HEK293 (cell line): ENCODE measurements around the gene COPE.

Experiments used
- CTCF ChIA-PET: fragments of 350-600 bp; formaldehyde crosslinking; extraction: SDS; loops from one replicate; lab custom pipeline; 2021; ENCODE audit warnings: antibody characterized with exemption; lab: Yijun Ruan, JAX
- POLR2A ChIA-PET: fragments of 300-600 bp; formaldehyde crosslinking; extraction: SDS; loops from one replicate; lab custom pipeline; 2020; ENCODE audit warnings: antibody characterized with exemption, inconsistent platforms; lab: Yijun Ruan, JAX
- H3K27ac ChIP-seq: fragments of 200-500 bp; sonication (Bioruptor generic); 2 replicates; pipeline ENCODE4 v1.5.1; 2014; ENCODE audit warnings: low read depth, low read length, control low read depth, inconsistent platforms; ENCODE audit errors: extremely low read depth
- H3K36me3 ChIP-seq, 2 experiments: fragments of 200-500 bp in 1 of 2; sonication (Bioruptor generic) in 1 of 2; 1 replicate in 1 of 2; 2 replicates in 1 of 2; pipeline ENCODE4 v1.5.1; 2014 to 2017; ENCODE audit warnings: inconsistent platforms in 2 of 2, low read length in 2 of 2; ENCODE audit not compliant: control insufficient read depth in 2 of 2, insufficient read depth in 1 of 2
- H3K4me1 ChIP-seq: fragments of 200-500 bp; sonication (Bioruptor generic); 2 replicates; pipeline ENCODE4 v1.5.1; 2014; ENCODE audit warnings: mild to moderate bottlenecking, low read length, inconsistent platforms; ENCODE audit not compliant: control insufficient read depth, insufficient read depth
- H3K4me3 ChIP-seq: 2 replicates; pipeline ENCODE4 v1.5.1; 2011; ENCODE audit warnings: low read depth, mild to moderate bottlenecking, control low read depth, low read length, moderate library complexity
- H3K9me3 ChIP-seq: fragments of 200-500 bp; sonication (Bioruptor generic); 2 replicates; pipeline ENCODE4 v1.5.1; 2014; ENCODE audit warnings: low read depth, low read length, inconsistent platforms; ENCODE audit not compliant: control insufficient read depth, insufficient read depth
- BCL6B ChIP-seq: fragments of 450-650 bp; formaldehyde crosslinking; IDR thresholded peaks from 2 replicates; pipeline ENCODE4 v1.5.1; 2017; ENCODE audit warnings: missing biosample characterization, missing genetic modification characterization
- OSR2 ChIP-seq: fragments of 450-650 bp; formaldehyde crosslinking; IDR thresholded peaks from 2 replicates; pipeline ENCODE4 v1.5.1; 2016; ENCODE audit warnings: missing biosample characterization, missing genetic modification characterization
- PRDM2 ChIP-seq: fragments of 450-650 bp; formaldehyde crosslinking; IDR thresholded peaks from 2 replicates; pipeline ENCODE4 v1.5.1; 2016; ENCODE audit warnings: missing biosample characterization, missing genetic modification characterization, borderline replicate concordance
- YY2 ChIP-seq: fragments of 450-650 bp; formaldehyde crosslinking; IDR thresholded peaks from 2 replicates; pipeline ENCODE4 v1.5.1; 2016; ENCODE audit warnings: missing biosample characterization, missing genetic modification characterization
- ZNF211 ChIP-seq: fragments of 450-650 bp; formaldehyde crosslinking; IDR thresholded peaks from 2 replicates; pipeline ENCODE4 v1.5.1; 2016; ENCODE audit warnings: low read depth, missing biosample characterization, missing genetic modification characterization
- ZNF391 ChIP-seq: fragments of 450-650 bp; formaldehyde crosslinking; IDR thresholded peaks from 2 replicates; pipeline ENCODE4 v1.5.1; 2016; ENCODE audit warnings: low read depth, missing biosample characterization, missing genetic modification characterization, borderline replicate concordance
- ZNF433 ChIP-seq: fragments of 450-650 bp; formaldehyde crosslinking; IDR thresholded peaks from 2 replicates; pipeline ENCODE4 v1.5.1; 2016; ENCODE audit warnings: missing biosample characterization, missing genetic modification characterization, low read depth
- ZNF704 ChIP-seq: fragments of 450-650 bp; formaldehyde crosslinking; IDR thresholded peaks from 2 replicates; pipeline ENCODE4 v1.5.1; 2016; ENCODE audit warnings: missing biosample characterization, missing genetic modification characterization
- TF ChIP-seq, protein P1 (sequence below): fragments of 450-650 bp; formaldehyde crosslinking; IDR thresholded peaks from 2 replicates; pipeline ENCODE4 v1.5.1; 2016; ENCODE audit warnings: missing biosample characterization, missing genetic modification characterization
- TF ChIP-seq, protein P2 (sequence below): fragments of 450-650 bp; formaldehyde crosslinking; IDR thresholded peaks from 2 replicates; pipeline ENCODE4 v1.5.1; 2016; ENCODE audit warnings: missing biosample characterization, missing genetic modification characterization

Gene COPE

GRCh38 chr19:18860302-18860700, 58.9 kb downstream of the COPE start (continued):
- TF ChIP-seq ZNF433 (tag by site-specific recombination): no peak
- TF ChIP-seq ZNF211 (tag by site-specific recombination): no peak
- TF ChIP-seq, protein P1, sequence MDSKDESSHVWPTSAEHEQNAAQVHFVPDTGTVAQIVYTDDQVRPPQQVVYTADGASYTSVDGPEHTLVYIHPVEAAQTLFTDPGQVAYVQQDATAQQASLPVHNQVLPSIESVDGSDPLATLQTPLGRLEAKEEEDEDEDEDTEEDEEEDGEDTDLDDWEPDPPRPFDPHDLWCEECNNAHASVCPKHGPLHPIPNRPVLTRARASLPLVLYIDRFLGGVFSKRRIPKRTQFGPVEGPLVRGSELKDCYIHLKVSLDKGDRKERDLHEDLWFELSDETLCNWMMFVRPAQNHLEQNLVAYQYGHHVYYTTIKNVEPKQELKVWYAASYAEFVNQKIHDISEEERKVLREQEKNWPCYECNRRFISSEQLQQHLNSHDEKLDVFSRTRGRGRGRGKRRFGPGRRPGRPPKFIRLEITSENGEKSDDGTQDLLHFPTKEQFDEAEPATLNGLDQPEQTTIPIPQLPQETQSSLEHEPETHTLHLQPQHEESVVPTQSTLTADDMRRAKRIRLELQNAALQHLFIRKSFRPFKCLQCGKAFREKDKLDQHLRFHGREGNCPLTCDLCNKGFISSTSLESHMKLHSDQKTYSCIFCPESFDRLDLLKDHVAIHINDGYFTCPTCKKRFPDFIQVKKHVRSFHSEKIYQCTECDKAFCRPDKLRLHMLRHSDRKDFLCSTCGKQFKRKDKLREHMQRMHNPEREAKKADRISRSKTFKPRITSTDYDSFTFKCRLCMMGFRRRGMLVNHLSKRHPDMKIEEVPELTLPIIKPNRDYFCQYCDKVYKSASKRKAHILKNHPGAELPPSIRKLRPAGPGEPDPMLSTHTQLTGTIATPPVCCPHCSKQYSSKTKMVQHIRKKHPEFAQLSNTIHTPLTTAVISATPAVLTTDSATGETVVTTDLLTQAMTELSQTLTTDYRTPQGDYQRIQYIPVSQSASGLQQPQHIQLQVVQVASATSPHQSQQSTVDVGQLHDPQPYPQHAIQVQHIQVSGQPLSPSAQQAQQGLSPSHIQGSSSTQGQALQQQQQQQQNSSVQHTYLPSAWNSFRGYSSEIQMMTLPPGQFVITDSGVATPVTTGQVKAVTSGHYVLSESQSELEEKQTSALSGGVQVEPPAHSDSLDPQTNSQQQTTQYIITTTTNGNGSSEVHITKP (tag by site-specific recombination): no peak

DNA sequence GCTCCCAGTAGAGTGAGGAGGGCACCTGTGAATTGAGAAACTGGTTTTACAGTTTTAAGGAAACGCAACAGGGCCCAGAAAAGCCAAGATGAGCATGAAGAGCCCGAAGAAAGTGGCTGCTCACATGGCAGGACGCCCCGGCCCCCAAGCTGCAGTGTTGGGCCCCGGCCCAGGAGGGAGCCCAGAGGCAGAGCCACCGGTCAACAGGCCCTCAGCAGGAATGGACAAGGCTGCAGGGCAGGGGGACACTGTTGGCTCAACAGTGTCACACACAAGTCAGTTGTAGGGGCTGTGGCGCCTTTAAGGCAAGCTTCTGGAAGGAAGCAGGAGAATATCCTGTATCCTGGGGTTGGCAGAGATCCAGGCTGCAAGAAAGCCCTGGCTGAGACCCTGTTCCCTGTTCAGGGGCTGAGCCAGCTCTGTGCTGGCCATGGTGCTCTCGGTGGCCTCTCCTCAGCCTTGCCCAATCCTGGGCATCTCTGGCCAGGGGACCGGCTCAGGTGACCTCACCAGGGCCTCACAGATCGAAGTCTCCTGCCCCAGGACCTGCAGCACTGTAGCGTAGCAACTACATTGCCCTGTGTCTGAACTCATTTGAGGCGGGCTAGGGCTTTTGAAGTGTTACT, 59.4 kb downstream of the COPE start:
- ChIA-PET CTCF (interaction anchor here (2.7 kb wide), 1 partner anchor 13 kb away, joined by 22 read pairs; no protein-coding TSS in a partner anchor), POLR2A (no interaction called here)
- peaks cover 32 to 100% of the 10 kb centered on the region in 2 experiments for H3K36me3 ChIP-seq

GRCh38 chr19:18858906-18859646, 60.1 kb downstream of the COPE start:
- no peaks in the 10 kb centered on the region for H3K9me3 ChIP-seq
- H3K4me3 ChIP-seq: no peak overlapping the region
- ChIA-PET CTCF (interaction anchor here (0.6 to 2.7 kb wide), 4 partner anchors 7 to 1972 kb away, joined by 3 to 22 read pairs (median 6); no protein-coding TSS in a partner anchor), POLR2A (no interaction called here)
- no peaks in the 10 kb centered on the region for H3K4me1 ChIP-seq
- H3K27ac ChIP-seq: no peak overlapping the region
- TF ChIP-seq OSR2 (tag by site-specific recombination): no peak
- peaks cover 25 to 100% of the 10 kb centered on the region in 2 experiments for H3K36me3 ChIP-seq

More for the DNA sequence above, 59.4 kb downstream of the COPE start:
- H3K4me1 ChIP-seq: no peaks in the 10 kb centered on the region
- H3K27ac ChIP-seq: no peak overlapping the region
- TF ChIP-seq ZNF391: no peak
- TF ChIP-seq YY2 (tag by site-specific recombination): no peak
- TF ChIP-seq ZNF704 (tag by site-specific recombination): no peak
- TF ChIP-seq, protein P2, sequence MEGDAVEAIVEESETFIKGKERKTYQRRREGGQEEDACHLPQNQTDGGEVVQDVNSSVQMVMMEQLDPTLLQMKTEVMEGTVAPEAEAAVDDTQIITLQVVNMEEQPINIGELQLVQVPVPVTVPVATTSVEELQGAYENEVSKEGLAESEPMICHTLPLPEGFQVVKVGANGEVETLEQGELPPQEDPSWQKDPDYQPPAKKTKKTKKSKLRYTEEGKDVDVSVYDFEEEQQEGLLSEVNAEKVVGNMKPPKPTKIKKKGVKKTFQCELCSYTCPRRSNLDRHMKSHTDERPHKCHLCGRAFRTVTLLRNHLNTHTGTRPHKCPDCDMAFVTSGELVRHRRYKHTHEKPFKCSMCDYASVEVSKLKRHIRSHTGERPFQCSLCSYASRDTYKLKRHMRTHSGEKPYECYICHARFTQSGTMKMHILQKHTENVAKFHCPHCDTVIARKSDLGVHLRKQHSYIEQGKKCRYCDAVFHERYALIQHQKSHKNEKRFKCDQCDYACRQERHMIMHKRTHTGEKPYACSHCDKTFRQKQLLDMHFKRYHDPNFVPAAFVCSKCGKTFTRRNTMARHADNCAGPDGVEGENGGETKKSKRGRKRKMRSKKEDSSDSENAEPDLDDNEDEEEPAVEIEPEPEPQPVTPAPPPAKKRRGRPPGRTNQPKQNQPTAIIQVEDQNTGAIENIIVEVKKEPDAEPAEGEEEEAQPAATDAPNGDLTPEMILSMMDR: no peak
- H3K4me3 ChIP-seq: no peak overlapping the region
- no peaks in the 10 kb centered on the region for H3K9me3 ChIP-seq

GRCh38 chr19:18857223-18857622, 62.0 kb downstream of the COPE start:
- POLR2A ChIA-PET: no interaction called here
- TF ChIP-seq PRDM2 (tag by site-specific recombination) (no peak), BCL6B (tag by site-specific recombination) (no peak)

More at GRCh38 chr19:18857223-18857622, 62.0 kb downstream of the COPE start:
- H3K4me3 ChIP-seq: no peak overlapping the region
- H3K9me3 ChIP-seq: no peaks in the 10 kb centered on the region
- no peaks in the 10 kb centered on the region for H3K4me1 ChIP-seq
- CTCF ChIA-PET: interaction anchor here (1.1 to 2.7 kb wide), 3 partner anchors 9 to 14 kb away, joined by 4 to 22 read pairs (median 7); no protein-coding TSS in a partner anchor
- no peak overlapping the region for H3K27ac ChIP-seq
- H3K36me3 ChIP-seq: peaks cover 19 to 99% of the 10 kb centered on the region in 2 experiments
